GM18499 (cell line): ENCODE results near the gene GREB1L.

Source experiments
- ATAC-seq: cut with Tn5 transposase; IDR thresholded peaks from one replicate; pipeline ENCODE4 v1.9.1; 2021; ENCODE audit warnings: moderate number of reproducible peaks; ENCODE audit not compliant: insufficient read depth, unreplicated experiment

The GREB1L gene

DNA sequence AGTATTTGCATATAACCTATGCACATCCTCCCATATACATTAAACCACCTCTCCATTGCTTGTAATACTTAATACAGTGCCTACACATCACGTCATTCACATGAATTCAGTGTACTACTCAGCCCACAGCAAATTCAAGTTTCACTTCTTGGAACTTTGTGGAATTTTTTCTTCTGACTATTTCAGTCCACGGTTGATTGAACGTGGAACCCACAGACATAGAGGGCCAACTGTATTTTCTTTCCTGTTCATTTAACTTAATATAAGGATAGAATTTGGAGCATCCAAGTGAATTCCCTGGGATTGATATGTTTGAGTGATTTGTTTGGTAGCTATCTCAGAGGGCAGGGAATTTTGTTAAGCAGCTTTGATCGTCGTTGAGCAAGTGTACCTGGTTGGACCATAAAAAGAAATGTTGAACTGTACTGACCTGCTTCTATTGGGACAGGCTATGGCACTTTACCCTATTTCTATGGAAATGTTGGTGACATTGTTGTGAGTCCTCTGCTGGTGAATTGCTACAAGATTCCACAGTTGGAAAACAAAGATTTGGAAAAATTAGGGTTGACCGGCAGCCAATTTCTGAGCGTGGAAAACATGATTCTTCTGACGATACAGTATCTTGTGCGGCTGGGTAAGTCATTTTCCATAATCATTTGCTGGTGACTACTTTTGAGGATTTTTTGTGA lies 201.9 kb downstream of the GREB1L start:
- no peak for ATAC-seq

DNA sequence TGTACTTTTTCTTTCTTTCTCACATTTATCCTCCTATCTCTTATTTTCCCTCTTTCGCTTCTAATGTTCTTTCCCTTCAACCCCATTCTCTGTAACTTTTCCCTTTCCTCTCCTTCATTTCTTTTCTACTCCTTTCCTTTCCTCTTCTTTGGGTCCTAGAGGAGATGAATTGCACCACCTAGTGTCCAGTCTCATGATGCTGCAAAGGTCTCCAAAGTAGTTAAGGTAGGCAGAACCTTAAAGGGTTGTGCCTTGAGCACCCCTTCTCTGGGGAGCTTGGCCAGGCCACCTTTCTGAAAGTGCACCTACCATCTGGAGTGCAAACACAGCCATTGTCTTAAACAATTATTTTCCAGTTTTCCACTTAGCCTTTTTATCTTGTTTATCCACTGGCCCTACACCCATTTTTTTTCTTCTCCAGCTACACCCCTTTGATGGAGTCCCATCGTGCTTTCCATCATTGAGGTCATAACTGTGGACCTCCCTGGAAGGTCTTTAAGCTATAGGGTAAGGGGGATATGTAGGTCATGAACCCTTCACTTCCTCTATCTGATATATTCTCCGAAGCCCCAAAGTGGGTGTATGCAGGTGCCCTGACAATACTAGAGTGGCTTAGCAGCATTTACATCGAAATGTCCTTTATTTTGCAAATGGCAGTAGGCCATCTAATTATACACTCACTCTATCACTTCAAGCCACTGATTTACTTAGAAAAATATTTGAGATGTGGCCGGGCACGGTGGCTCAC lies 202.6 kb downstream of the GREB1L start:
- no peak for ATAC-seq

DNA sequence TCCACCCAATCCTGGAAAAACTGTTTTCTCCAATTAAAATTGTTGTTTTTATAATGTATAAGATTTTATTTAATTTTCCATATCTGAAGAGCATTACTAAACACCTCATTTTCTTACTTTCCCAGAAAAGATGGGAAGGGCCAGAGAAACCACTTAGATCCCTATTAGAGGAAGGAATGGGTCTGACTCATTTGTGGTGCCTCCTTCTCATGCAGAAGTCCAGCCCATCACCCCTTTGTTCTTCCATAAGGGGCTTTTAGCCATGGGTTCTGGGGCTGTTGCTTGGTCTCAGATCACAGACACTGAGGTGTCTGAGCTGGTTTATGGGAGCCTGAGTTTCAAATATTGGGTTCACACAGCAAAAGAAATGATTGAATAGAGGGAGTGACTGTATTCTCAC lies 206.3 kb downstream of the GREB1L start:
- ATAC-seq, result no peak

DNA sequence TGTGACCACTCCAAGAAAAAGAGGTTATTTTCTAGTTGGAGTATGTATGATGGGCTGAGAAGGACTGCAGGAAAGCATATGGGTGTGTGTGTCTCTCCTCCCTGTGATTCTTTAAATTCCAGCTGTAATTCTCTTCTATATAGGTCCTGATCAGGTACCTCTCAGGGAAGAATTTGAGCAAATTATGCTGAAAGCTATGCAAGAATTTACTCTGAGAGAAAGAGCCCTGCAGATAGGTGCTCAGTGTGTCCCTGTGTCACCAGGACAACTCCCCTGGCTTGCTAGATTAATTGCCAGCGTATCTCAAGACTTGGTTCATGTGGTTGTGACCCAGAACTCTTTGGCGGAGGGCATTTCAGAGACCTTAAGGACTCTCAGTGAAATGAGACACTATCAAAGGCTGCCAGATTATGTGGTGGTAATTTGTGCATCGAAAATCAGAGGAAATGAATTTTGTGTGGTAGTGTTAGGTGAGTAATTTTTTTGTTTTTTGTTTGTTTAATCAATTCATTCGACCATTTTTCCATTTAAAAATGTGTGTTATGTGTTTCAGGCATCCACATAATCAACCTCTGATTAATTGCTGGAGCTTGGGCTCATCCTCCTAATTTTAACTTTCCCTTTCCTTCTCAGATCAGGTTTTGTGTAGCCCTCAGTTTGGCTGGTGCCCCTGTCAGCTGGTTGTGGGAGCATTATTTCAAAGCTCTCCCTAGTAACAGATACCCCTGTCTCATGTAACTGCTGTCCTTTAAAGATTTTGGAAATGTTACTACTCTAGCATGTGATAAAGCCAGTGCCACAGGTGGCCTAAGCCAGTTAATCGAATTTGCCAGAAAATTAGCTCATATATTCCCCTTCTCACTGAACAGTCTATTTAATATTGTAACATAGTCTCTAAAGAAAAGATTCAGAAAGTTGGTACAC lies 207.6 kb downstream of the GREB1L start:
- ATAC-seq, result no peak

DNA sequence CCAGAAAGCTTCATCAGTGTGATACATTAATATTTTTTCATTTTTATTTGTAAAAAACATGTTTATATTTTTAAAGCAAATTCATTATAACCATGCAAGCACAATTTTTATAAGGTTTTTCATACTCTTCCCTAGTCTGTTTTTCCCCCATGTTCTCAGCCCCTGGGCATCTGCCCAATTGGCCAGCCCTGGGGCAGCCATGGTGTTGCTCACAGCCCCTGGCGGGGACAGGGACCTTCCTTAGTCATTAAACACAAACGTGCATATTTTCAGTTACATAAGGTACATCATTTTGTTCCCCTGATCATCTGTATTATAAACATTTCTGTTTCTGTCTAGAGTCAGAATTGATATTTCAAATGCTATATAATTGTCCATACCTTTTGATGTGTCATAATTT lies 208.5 kb downstream of the GREB1L start:
- no peak for ATAC-seq

DNA sequence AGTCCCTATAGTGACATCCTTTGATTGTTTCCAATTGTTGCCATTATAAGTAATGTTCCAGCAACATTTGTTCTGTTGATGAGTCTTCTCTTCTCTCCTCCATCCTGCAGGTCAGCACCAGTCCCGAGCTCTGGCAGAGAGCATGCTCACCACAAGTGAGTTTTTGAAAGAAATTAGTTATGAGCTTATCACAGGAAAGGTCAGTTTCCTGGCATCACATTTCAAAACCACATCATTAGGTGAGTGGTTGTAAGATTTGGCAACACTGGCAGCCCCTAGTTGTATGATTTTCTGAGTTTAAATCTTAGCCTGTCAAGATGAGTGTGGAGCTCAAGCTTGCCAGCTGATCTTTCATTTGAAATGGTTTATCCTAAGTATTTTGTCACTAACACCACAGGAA lies 208.9 kb downstream of the GREB1L start:
- ATAC-seq, result no peak

DNA sequence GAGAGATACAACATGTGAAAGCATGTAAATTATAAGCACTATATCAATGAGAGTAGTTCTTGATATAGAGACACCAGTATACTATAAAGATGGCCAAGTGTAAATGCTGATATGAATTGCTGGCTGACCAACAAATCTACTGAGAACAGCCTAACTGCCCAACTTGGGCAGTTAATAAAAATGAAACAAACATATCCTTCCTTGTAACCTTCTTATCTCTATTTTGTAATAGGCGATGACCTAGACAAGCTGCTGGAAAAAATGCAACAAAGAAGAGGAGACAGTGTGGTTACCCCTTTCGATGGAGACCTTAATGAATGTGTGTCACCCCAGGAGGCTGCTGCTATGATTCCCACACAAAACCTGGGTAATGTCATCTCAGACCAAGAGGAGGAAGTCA lies 209.8 kb downstream of the GREB1L start:
- ATAC-seq, result no peak

DNA sequence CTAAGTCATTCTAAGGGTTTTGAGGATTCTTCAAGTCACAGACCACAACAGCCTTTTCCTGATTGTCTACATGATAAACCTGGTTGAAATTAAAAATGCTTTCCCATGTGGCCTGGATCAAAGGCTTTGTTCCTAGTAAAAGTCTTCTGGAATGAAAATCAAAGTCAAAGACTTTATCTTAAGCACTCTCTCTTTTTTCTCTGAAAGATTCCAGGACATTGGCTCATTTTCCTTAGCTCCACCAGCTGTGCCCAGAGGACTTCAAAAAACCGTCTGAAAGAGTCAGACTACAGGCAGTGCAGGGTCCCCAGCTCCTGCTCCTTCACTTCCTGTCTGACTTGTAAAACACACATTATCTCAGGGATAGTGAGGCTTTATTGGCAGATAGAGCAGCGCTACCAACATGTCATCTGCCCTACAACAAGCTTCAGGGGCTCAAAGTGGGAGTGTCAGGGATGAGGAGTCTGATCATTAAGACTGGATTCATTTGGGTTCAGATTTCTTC lies 210.3 kb downstream of the GREB1L start:
- no peak for ATAC-seq

DNA sequence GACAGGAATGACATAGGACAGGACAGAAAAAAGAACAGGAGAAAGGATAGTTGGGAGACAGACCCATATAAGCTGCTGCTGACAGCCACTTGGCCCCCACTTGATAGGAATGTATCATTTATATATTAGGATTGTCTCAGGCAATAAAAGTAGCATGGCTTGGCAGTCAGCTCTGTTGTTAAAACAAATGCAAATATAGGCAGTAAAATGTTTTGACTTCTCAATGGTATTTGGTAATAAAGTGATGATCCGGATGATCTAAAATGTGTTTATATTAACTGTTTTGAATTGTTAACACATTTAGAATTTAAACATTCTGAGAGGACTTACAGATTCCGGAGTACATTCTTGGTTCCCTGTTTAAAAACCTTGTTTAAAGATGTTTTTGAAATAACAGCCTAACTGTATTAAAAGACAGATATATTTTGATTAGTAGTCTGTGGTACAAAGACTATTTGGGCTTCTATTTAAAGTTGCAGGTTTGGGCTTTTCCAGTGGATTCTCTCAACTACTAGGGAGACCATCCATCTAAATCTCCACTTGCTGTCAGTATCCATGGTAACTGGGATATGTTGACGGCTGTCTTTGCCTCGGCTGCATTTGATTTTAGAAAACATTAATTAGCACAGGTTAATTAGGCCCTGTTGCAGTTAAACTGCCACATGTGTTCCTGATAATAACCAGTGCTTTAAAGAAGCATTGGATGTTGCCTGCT lies 210.9 kb downstream of the GREB1L start:
- ATAC-seq, result no peak

DNA sequence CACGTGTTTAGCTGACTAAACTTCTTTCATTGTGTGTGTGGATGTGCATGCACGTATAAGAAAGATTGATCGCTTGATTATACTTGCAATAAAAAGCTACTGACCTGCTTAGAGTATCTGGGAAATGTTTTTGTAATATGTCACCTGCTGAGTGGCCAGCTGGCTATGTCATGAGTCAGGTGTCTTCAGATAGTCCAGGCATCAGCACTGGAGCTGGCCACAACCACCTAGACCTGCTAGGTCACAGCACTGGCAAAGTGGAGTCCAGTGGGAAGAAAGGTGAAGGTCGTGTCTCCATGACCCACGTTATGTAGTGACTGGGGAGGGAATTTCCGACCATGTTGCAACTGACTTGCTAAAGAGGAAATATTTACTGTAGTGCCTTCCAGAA lies 211.5 kb downstream of the GREB1L start:
- no peak for ATAC-seq

DNA sequence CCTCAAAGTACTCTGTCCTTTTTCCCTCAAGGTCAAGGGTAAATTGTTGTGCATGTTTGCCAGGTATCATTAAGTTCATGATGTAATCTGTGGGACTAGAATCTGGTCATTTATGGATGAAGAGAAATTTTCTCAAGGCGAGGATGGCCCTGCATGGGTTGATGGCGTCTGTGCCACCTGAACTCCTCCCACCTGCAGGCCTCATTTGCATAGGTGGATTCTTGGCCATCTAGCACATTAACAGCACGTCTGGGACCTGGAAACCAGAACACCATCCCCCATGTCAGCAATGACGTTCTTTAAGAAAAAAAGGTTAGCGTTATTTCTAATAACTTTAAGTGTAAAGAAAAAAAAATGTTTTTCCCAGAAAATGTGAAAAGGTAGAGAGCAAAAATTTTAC lies 212.7 kb downstream of the GREB1L start:
- ATAC-seq, result no peak

DNA sequence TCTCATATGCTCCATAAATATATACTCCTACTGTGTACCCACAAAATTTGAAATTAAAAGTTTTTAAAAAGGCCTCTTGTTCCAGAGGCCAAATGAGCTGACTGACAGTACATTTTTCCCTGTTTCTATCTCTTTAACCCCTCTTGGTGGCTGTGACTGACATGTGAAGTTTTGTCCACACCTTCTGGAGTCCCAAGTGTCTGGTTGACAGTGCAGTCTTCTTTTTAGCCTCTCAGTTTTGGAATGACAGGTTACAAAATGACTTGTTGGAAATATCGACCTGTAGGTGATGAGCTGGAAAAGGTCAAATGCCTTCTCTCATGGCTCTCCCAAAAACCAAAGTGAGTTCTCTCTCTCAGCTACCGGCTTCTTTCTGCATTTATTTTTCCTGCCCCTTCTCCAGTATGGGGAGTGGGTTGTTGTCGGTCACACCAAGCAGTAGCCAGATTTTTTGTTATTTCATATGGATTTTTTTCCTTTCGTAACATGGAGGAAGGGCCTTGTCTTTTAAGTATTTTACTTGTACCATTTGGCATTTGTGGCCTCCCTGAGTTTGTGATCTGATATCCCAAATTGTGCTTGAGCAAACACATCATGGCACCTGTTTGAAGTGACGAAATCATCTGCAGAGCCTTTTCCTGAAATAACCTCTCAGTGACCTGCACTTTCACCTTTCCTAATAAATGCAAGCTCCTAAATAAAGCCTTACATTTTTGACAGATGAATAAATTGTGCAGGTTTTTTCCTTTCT lies 214.6 kb downstream of the GREB1L start:
- no peak for ATAC-seq

DNA sequence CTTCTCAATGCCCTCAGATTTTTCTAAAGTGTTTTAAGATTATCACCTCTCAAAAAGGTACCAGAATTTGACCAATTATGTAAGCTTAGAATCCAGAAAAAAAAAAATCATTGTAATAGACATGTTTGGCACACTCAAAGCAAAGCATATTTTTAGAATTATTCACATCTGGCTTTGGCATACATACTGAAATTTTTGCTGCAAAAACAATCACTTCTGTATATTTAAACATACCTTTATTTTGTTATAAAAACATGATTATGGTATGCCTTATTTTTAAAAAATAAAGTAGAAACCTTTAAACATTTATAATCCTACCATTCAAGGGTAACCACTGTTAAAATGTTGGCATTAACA lies 215.1 kb downstream of the GREB1L start:
- no peak for ATAC-seq

DNA sequence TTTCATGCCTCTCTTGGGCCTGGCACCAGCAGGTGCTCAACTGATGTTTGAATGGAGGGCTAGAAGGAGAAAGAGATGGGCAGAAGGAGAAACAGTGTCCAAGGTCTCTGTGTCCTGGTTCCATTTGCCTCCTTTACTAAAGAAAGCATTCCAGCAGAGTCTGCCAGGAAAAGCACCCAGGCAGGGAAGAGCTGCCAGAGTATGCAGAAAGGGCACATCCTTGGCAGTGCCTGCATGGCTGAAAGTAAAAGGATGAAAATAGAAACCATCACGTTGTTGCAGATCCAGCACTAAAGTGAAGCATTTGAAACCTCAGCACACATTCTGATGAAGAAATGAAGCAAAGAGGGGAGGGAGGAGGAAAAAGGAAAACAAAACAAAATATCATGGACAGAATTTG lies 216.3 kb downstream of the GREB1L start:
- no peak for ATAC-seq

DNA sequence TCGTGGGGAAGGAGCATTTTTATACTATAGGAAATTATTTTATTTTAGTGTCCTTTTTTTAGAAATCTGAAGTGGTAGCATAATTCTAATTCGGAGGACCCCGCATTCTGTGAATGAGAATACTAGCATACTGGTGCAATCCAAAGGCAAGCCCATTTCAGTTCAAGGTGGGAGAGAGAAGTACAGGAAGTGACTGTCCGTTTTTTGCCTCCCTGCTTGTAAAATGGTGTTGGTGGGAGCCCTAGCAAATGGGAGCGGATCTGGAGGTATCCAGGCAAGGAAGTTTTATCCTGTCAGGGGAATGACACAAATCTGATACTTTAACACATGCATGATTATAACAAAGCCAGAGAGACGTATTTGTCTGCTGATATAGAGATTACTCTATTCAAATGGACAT lies 216.8 kb downstream of the GREB1L start:
- no peak for ATAC-seq

DNA sequence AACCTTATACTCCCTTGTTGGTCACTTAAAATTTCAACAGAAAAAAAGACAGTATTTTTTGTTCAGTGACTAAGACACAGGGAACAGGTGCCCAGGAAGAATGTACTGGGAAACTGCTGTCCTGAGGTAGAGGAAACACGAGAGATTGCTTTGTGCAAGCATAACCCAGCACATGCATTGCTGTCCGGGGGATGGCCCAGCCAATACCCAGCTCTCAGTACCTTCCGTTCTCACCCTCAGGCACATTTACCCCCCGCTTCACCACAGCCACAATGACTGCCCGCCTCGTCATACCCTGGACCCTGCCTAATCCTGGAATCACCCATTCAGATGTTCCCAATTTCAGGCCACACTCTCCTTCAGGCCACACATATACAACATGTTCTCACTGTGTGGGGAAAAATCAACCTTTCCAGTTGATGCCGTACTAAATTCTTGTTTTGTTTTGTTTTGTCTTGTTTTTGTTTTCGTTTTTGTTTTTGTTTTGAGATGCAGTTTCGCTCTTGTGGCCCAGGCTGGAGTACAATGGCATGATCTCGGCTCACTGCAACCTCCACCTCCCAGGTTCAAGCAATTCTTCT lies 217.8 kb downstream of the GREB1L start:
- ATAC-seq, result no peak

DNA sequence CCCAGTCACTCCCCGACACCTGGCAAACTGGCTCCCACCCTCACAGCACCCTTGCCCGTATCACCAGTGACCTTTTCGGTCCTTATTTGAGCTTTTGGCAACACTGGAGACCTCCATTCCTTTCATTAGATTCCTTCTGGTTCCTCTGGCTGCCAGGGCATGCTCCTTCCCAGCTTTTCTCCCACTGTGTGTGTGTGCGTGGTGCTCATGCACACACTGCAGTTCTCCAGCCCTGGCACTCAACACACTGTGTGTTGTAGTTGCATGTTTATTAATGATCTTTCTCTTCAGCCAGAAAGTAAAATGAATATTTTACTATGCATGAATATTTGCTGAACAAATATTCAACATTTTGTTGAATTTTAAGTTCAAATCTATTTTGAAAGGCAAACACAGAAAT lies 219.4 kb downstream of the GREB1L start:
- no peak for ATAC-seq

DNA sequence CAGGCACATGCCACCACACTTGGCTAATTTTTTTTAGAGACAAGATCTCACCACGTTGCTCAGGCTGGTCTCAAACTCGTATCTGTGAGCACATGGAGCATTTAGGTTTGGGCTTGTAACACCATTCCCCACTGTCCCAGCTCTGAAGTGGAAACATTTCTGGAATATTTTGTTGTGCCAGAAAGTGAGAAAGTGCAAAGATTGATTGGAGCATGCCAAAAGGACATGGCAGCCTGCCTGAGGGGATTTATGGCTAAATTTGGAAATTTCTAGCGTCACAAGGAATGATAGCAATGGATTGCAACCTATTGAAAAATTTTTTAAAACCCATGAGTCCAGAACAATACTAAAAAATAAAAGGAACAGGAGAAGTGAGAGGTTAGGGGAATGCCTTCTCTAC lies 221.7 kb downstream of the GREB1L start:
- ATAC-seq, result no peak

DNA sequence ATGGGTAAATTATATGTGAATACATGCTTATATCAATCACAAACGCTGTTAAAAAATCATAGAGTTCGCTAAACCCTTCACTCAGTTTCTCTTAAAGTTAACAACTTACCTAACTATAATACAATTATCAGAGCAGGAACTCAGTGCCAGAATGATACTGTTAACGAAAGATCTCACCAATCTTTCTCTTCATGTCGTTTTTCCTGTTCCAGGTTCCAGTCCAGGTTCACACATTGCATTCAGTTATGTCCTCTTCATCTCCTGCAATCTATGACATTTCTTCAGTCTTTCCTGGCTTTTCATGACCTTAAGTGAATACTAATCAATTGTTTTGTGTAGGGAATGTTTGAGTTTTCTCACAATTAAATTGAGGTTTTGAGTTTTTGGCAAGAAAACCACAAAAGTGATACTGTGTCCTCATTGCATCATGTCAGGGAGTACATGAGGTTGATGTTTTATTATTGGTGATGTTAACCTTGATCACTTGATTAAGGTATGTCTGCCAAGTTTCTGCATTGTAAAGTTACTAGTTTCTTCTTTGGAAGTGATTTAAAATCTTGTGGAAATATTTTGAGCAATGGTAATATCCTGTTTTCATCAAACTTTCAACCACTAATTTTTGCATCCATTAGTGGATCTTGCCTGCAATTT lies 226.6 kb downstream of the GREB1L start:
- ATAC-seq, result no peak
